HCT116 (cell line): ENCODE measurements around the gene DENND10.

Experiments
- ATF3 ChIP-seq: IDR thresholded peaks from 2 replicates; pipeline ENCODE4 v1.6.1; 2012
- ELF1 ChIP-seq: IDR thresholded peaks from 2 replicates; pipeline ENCODE4 v1.6.1; 2012; ENCODE audit warnings: low read depth, borderline replicate concordance
- EZH2 ChIP-seq: fragments of 200-600 bp; sonication (generic); IDR thresholded peaks from 2 replicates; pipeline ENCODE4 v1.6.1; 2017; ENCODE audit warnings: antibody characterized with exemption, mixed run types
- EZH2phosphoT487 ChIP-seq: fragments of 200-600 bp; IDR thresholded peaks from 2 replicates; pipeline ENCODE4 v1.6.1; 2018; ENCODE audit warnings: antibody characterized with exemption, borderline replicate concordance
- POLR2A ChIP-seq: IDR thresholded peaks from 2 replicates; pipeline ENCODE4 v1.7.0; 2011; ENCODE audit warnings: borderline replicate concordance; ENCODE audit not compliant: insufficient read depth, insufficient read length; ENCODE audit errors: extremely low read depth
- POLR2AphosphoS5 ChIP-seq: IDR thresholded peaks from 2 replicates; pipeline ENCODE4 v1.6.1; 2011; ENCODE audit warnings: mild to moderate bottlenecking, low read depth, low read length, moderate library complexity
- RAD21 ChIP-seq: IDR thresholded peaks from 2 replicates; pipeline ENCODE4 v1.6.1; 2012; ENCODE audit warnings: low read depth, mild to moderate bottlenecking
- TCF7L2 ChIP-seq: IDR thresholded peaks from 2 replicates; pipeline ENCODE4 v1.7.0; 2011; ENCODE audit warnings: borderline replicate concordance, inconsistent platforms; ENCODE audit not compliant: insufficient read depth, insufficient read length; ENCODE audit errors: extremely low read depth
- ZNF274 ChIP-seq: fragments of 200-500 bp; sonication (Bioruptor generic); IDR thresholded peaks from 2 replicates; pipeline ENCODE4 v1.6.1; 2014; ENCODE audit warnings: mild to moderate bottlenecking, low read depth, low read length, inconsistent platforms
- TF ChIP-seq, protein P1 (sequence below), 3 experiments: fragments of 200-600 bp in 1 of 3; sonication (generic) in 1 of 3; IDR thresholded peaks in 2 of 3; conservative IDR thresholded peaks in 1 of 3; 2 replicates each; pipeline ENCODE4 v1.5.1; 2012 to 2017; ENCODE audit warnings: low read depth in 2 of 3, low read length in 2 of 3, antibody characterized with exemption in 1 of 3, borderline replicate concordance in 1 of 3, control low read depth in 1 of 3, mild to moderate bottlenecking in 1 of 3, mixed read lengths in 1 of 3, mixed run types in 1 of 3, moderate library complexity in 1 of 3; ENCODE audit not compliant: insufficient read depth in 1 of 3
- TF ChIP-seq, protein P2 (sequence below): IDR thresholded peaks from 2 replicates; pipeline ENCODE4 v1.6.1; 2012; ENCODE audit warnings: low read depth

GRCh38 chr10:119103903-119104653 lies at the start of gene DENND10:
- TF ChIP-seq POLR2A (peak; percentile 97), TCF7L2 (no peak), ATF3 (no peak), RAD21 (no peak), POLR2AphosphoS5 (peak; percentile 99), EZH2 (no peak), EZH2phosphoT487 (no peak), ELF1 (no peak), ZNF274 (no peak)
- TF ChIP-seq, protein P1, sequence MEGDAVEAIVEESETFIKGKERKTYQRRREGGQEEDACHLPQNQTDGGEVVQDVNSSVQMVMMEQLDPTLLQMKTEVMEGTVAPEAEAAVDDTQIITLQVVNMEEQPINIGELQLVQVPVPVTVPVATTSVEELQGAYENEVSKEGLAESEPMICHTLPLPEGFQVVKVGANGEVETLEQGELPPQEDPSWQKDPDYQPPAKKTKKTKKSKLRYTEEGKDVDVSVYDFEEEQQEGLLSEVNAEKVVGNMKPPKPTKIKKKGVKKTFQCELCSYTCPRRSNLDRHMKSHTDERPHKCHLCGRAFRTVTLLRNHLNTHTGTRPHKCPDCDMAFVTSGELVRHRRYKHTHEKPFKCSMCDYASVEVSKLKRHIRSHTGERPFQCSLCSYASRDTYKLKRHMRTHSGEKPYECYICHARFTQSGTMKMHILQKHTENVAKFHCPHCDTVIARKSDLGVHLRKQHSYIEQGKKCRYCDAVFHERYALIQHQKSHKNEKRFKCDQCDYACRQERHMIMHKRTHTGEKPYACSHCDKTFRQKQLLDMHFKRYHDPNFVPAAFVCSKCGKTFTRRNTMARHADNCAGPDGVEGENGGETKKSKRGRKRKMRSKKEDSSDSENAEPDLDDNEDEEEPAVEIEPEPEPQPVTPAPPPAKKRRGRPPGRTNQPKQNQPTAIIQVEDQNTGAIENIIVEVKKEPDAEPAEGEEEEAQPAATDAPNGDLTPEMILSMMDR (IDR thresholded peaks at IDR 0.05 in 2 of 3, conservative IDR thresholded peaks at IDR 0.05 in 1 of 3; ENCODE audit: borderline replicate concordance in 1 of 3, insufficient read depth in 1 of 3, low read depth in 2 of 3, low read length in 2 of 3), result no peak
- TF ChIP-seq, protein P2, sequence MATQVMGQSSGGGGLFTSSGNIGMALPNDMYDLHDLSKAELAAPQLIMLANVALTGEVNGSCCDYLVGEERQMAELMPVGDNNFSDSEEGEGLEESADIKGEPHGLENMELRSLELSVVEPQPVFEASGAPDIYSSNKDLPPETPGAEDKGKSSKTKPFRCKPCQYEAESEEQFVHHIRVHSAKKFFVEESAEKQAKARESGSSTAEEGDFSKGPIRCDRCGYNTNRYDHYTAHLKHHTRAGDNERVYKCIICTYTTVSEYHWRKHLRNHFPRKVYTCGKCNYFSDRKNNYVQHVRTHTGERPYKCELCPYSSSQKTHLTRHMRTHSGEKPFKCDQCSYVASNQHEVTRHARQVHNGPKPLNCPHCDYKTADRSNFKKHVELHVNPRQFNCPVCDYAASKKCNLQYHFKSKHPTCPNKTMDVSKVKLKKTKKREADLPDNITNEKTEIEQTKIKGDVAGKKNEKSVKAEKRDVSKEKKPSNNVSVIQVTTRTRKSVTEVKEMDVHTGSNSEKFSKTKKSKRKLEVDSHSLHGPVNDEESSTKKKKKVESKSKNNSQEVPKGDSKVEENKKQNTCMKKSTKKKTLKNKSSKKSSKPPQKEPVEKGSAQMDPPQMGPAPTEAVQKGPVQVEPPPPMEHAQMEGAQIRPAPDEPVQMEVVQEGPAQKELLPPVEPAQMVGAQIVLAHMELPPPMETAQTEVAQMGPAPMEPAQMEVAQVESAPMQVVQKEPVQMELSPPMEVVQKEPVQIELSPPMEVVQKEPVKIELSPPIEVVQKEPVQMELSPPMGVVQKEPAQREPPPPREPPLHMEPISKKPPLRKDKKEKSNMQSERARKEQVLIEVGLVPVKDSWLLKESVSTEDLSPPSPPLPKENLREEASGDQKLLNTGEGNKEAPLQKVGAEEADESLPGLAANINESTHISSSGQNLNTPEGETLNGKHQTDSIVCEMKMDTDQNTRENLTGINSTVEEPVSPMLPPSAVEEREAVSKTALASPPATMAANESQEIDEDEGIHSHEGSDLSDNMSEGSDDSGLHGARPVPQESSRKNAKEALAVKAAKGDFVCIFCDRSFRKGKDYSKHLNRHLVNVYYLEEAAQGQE, result no peak
